ENCODE data around the gene OR52E6.

Gene OR52E6

GRCh38 chr11:5841797-5842196 lies at the start of gene OR52E6:
Gene OR52E6, minus strand, starts transcription at chr11:5841897. Its CDS starts 0 bp downstream, at chr11:5841897.
- no peak for DNase-seq

- DNase-seq, result no peak
These were observed 49.6 kb upstream of the OR52E6 start for GRCh38 chr11:5891216-5891800.

GRCh38 chr11:5887661-5888060 lies 46.0 kb upstream of the OR52E6 start:
- no peak for DNase-seq

- no peak for DNase-seq
These were observed 45.5 kb upstream of the OR52E6 start for GRCh38 chr11:5887172-5887571.

GRCh38 chr11:5881756-5882155 lies 40.1 kb upstream of the OR52E6 start:
- no peak for DNase-seq

- DNase-seq, result no peak
These were observed 38.6 kb upstream of the OR52E6 start, which contains the start of gene OR52E4 for GRCh38 chr11:5880329-5880728. Gene OR52E4, plus strand, starts transcription at chr11:5880629. Its CDS starts 3,664 bp downstream, at chr11:5884293.

GRCh38 chr11:5878564-5878963 lies 36.9 kb upstream of the OR52E6 start:
- DNase-seq, result no peak

- DNase-seq, result no peak
These were observed 24.1 kb upstream of the OR52E6 start for GRCh38 chr11:5865826-5866225.

- no peak for DNase-seq
These were observed 15.9 kb upstream of the OR52E6 start, which contains the start of gene OR52E8 for GRCh38 chr11:5857590-5857989. Gene OR52E8, minus strand, starts transcription at chr11:5857690. Its CDS starts 0 bp downstream, at chr11:5857690.

GRCh38 chr11:5851002-5851401 lies 9.3 kb upstream of the OR52E6 start:
- DNase-seq, result no peak

- no peak for DNase-seq
These were observed 6.0 kb upstream of the OR52E6 start for GRCh38 chr11:5847711-5848110.

GRCh38 chr11:5846701-5847100 lies 5.0 kb upstream of the OR52E6 start:
- no peak for DNase-seq

- DNase-seq, result no peak
These were observed 4.0 kb downstream of the OR52E6 start for GRCh38 chr11:5837695-5838094.

GRCh38 chr11:5833446-5833845 lies 8.3 kb downstream of the OR52E6 start:
- no peak for DNase-seq

- DNase-seq, result no peak
These were observed 10.4 kb downstream of the OR52E6 start for GRCh38 chr11:5831196-5831829.

- DNase-seq, result no peak
These were observed 23.3 kb downstream of the OR52E6 start for GRCh38 chr11:5818245-5818886.

- no peak for DNase-seq
These were observed 26.2 kb downstream of the OR52E6 start for GRCh38 chr11:5815534-5815933.

- no peak for DNase-seq
These were observed 31.5 kb downstream of the OR52E6 start for GRCh38 chr11:5809905-5810795.

- DNase-seq, result no peak
These were observed 32.6 kb downstream of the OR52E6 start for GRCh38 chr11:5809122-5809519.

GRCh38 chr11:5808500-5809121 lies 33.1 kb downstream of the OR52E6 start, which contains the start of gene OR52N2:
Gene OR52N2, plus strand, starts transcription at chr11:5808924. Its CDS starts 11,412 bp downstream, at chr11:5820336.
- DNase-seq, result peak; percentile 11

- no peak for DNase-seq
These were observed 34.1 kb downstream of the OR52E6 start for GRCh38 chr11:5807580-5807979.

- DNase-seq, result no peak
These were observed 37.7 kb downstream of the OR52E6 start for GRCh38 chr11:5803982-5804381.

GRCh38 chr11:5796541-5796940 lies 45.2 kb downstream of the OR52E6 start:
- DNase-seq, result no peak
